Vagina (tissue), 2 donors: ENCODE results near the gene PPRC1. TPM values are rescaled to one million over a fixed set of nuclear protein-coding genes. Genes with fewer than 3 reads are reported as not detected.

ENCODE experiments used
- DNase-seq, 2 donors: peaks; one replicate each; pipeline ENCODE4 v3.0.0-alpha.2; 2017; ENCODE audit errors: extremely low spot score in 2 of 2
- H3K27ac ChIP-seq: fragments of 200-600 bp; sonication (generic); one replicate; pipeline ENCODE4 v1.5.1; 2019
- H3K27me3 ChIP-seq: fragments of 200-600 bp; sonication (generic); one replicate; pipeline ENCODE4 v1.5.1; 2019
- H3K36me3 ChIP-seq, 2 donors: fragments of 200-600 bp; sonication (generic); one replicate each; pipeline ENCODE4 v1.5.1; 2017 to 2019
- H3K4me1 ChIP-seq: fragments of 200-600 bp; sonication (generic); one replicate; pipeline ENCODE4 v1.5.1; 2019
- H3K4me3 ChIP-seq, 2 donors: fragments of 200-600 bp; sonication (generic); 1 replicate in 1 of 2; 2 replicates in 1 of 2; pipeline ENCODE4 v1.5.1; 2016 to 2019
- H3K9me3 ChIP-seq: fragments of 200-600 bp; sonication (generic); one replicate; pipeline ENCODE4 v1.5.1; 2019
- CTCF ChIP-seq, 3 experiments: fragments of 450-650 bp in 2 of 3; fragments of 200-600 bp in 1 of 3; sonication (generic) in 1 of 3; IDR thresholded peaks; one replicate each; pipeline ENCODE4 v1.5.1; 2017 to 2019; ENCODE audit warnings: antibody characterized with exemption in 3 of 3, mild to moderate bottlenecking in 2 of 3, moderate library complexity in 2 of 3
- POLR2A ChIP-seq, 2 donors: fragments of 450-650 bp; IDR thresholded peaks; one replicate each; pipeline ENCODE4 v1.6.1; 2017; ENCODE audit warnings: antibody characterized with exemption in 2 of 2, mild to moderate bottlenecking in 2 of 2, moderate library complexity in 2 of 2
- POLR2AphosphoS5 ChIP-seq, 2 donors: sonication (generic); formaldehyde crosslinking; IDR thresholded peaks; one replicate each; pipeline ENCODE4 v1.9.0; 2017; ENCODE audit warnings: antibody characterized with exemption in 2 of 2, mild to moderate bottlenecking in 2 of 2, low read depth in 1 of 2; ENCODE audit not compliant: insufficient read depth in 1 of 2
- intact Hi-C: fragments of 100-400 bp; cut with DNase I; formaldehyde crosslinking; loops from one replicate; pipeline ENCODE4 v1.15.1; 2023
- total RNA-seq: library from RNA; depleted of rRNA; stranded (reverse); fragments of >200 nt; gene quantifications from one replicate; pipeline ENCODE4 v1.2.3, GENCODE V29; 2016

Gene PPRC1
- total RNA-seq, 1 donor from 2014 or later, result 29.5 TPM

GRCh38 chr10:102109166-102110116 is 23.4 kb upstream of the PPRC1 start:
- peaks cover 34% of the 10 kb centered on the region for H3K4me1 ChIP-seq
- no peak overlapping the region for H3K27ac ChIP-seq
- intact Hi-C loops, result no loop called here
- H3K27me3 ChIP-seq, result no peaks in the 10 kb centered on the region
- H3K4me3 ChIP-seq, result no peak overlapping the region
- H3K36me3 ChIP-seq, result peaks cover 5 to 47% of the 10 kb centered on the region in 2 donors
- no peak for TF ChIP-seq POLR2AphosphoS5 (IDR thresholded peaks at IDR 0.05; ENCODE audit: insufficient read depth in 1 of 2, low read depth in 1 of 2)
- no peak for TF ChIP-seq POLR2A (IDR thresholded peaks at IDR 0.05)
- TF ChIP-seq CTCF (IDR thresholded peaks at IDR 0.05), result no peak
- no peak for DNase-seq
- H3K9me3 ChIP-seq, result no peaks in the 10 kb centered on the region

- H3K27ac ChIP-seq, result no peak overlapping the region
- H3K9me3 ChIP-seq, result no peaks in the 10 kb centered on the region
- intact Hi-C loops, result no loop called here
- peaks cover 5 to 47% of the 10 kb centered on the region in 2 donors for H3K36me3 ChIP-seq
- no peak for DNase-seq
- no peaks in the 10 kb centered on the region for H3K27me3 ChIP-seq
- H3K4me1 ChIP-seq, result peaks cover 47% of the 10 kb centered on the region
- no peak overlapping the region for H3K4me3 ChIP-seq
- TF ChIP-seq POLR2A (IDR thresholded peaks at IDR 0.05) (no peak), CTCF (IDR thresholded peaks at IDR 0.05) (no peak), POLR2AphosphoS5 (IDR thresholded peaks at IDR 0.05; ENCODE audit: insufficient read depth in 1 of 2, low read depth in 1 of 2) (no peak)
Observed at GRCh38 chr10:102111276-102111675, 21.6 kb upstream of the PPRC1 start.

GRCh38 chr10:102112210-102112817 is 20.5 kb upstream of the PPRC1 start:
- Histone ChIP-seq H3K4me1 (peaks cover 58% of the 10 kb centered on the region), H3K36me3 (peaks cover 5 to 40% of the 10 kb centered on the region in 2 donors), H3K27ac (peak overlapping the region; percentile 95), H3K9me3 (no peaks in the 10 kb centered on the region), H3K27me3 (no peaks in the 10 kb centered on the region), H3K4me3 (no peak overlapping the region)
- intact Hi-C loops, result no loop called here
- no peak for TF ChIP-seq POLR2A (IDR thresholded peaks at IDR 0.05)
- TF ChIP-seq CTCF (IDR thresholded peaks at IDR 0.05), result no peak
- no peak for TF ChIP-seq POLR2AphosphoS5 (IDR thresholded peaks at IDR 0.05; ENCODE audit: insufficient read depth in 1 of 2, low read depth in 1 of 2)
- no peak for DNase-seq

- Histone ChIP-seq H3K4me1 (peaks cover 69% of the 10 kb centered on the region), H3K27me3 (no peaks in the 10 kb centered on the region), H3K27ac (peak overlapping the region; percentile 95), H3K36me3 (peaks cover 5 to 30% of the 10 kb centered on the region in 2 donors), H3K9me3 (no peaks in the 10 kb centered on the region), H3K4me3 (peak overlapping the region; percentile 46 to 72)
- TF ChIP-seq CTCF (IDR thresholded peaks at IDR 0.05) (no peak), POLR2A (IDR thresholded peaks at IDR 0.05) (no peak), POLR2AphosphoS5 (IDR thresholded peaks at IDR 0.05; ENCODE audit: insufficient read depth in 1 of 2, low read depth in 1 of 2) (no peak)
- intact Hi-C loops, result no loop called here
- DNase-seq, result no peak
Observed at GRCh38 chr10:102113261-102113955, 19.4 kb upstream of the PPRC1 start.
